Mononuclear cell (primary cell): ENCODE measurements around the gene ECE1. TPM values are rescaled to one million over a fixed set of nuclear protein-coding genes. Genes with fewer than 3 reads are reported as not detected.
"Not testable (repeated sequence)": the region's sequence is repeated elsewhere in the genome, so short reads cannot be mapped to it uniquely, and the experiment has no call there.

Source experiments
- H3K27me3 ChIP-seq: 2 replicates; pipeline ENCODE4 v1.6.0; 2011; ENCODE audit warnings: low read length, control low read depth; ENCODE audit not compliant: insufficient read depth
- H3K4me1 ChIP-seq: 2 replicates; pipeline ENCODE4 v1.5.1; 2011; ENCODE audit warnings: mild to moderate bottlenecking, low read length, control low read depth; ENCODE audit not compliant: insufficient read depth
- H3K4me3 ChIP-seq: 2 replicates; pipeline ENCODE4 v1.5.1; 2011; ENCODE audit warnings: mild to moderate bottlenecking, low read length, moderate library complexity
- H3K9me3 ChIP-seq: 2 replicates; pipeline ENCODE4 v1.5.1; 2011; ENCODE audit warnings: low read depth, mild to moderate bottlenecking, control low read depth, low read length
- total RNA-seq: library from RNA; depleted of rRNA; stranded (reverse); fragments of >200 nt; gene quantifications from one replicate; pipeline ENCODE4 v1.2.3, GENCODE V29; 2012

Gene ECE1
- total RNA-seq, 1 donor, result 72.4 TPM

DNA sequence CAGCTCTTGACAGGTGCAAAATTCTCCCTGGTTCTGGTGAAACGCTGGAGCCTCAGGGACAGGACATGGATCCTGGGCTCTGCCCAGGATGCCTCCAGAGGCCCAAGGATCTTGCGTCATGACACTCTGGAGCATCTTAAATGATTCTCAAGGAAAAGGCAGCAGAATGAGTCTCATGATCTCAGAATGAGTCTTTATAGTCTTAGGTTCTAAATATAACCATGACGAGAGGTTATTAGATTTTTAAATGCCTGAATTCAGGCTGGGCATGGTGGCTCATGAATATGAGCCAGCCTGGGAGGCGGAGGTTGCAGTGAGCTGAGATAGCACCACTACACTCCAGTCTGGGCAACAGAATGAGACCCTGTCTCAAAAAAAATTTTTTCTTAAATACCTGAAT lies 55.5 kb downstream of the ECE1 start:
- Histone ChIP-seq H3K9me3 (no peaks in the 10 kb centered on the region), H3K4me1 (no peaks in the 10 kb centered on the region), H3K27me3 (no peaks in the 10 kb centered on the region), H3K4me3 (no peak overlapping the region)

DNA sequence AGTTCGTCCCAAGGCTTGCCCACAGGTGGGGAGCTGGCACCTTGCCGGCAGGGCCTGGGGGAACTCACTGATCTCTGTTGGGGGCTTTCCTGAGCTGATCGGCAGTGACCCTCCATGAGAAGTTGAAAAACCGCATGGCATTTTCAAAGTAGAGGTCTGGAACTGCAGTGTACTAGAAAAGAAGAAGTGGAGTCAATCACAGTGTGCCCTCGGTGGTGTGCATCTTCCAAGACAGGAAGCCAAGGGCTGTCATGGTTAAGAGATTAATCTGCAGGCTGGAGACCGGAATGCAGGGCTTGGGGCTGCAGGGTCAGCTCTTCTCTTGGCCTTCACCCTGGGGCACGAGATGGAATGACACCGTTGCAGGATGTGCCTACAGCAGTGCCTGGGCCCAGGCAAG lies 56.8 kb downstream of the ECE1 start:
- Histone ChIP-seq H3K4me3 (no peak overlapping the region), H3K4me1 (no peaks in the 10 kb centered on the region), H3K27me3 (no peaks in the 10 kb centered on the region), H3K9me3 (no peaks in the 10 kb centered on the region)

DNA sequence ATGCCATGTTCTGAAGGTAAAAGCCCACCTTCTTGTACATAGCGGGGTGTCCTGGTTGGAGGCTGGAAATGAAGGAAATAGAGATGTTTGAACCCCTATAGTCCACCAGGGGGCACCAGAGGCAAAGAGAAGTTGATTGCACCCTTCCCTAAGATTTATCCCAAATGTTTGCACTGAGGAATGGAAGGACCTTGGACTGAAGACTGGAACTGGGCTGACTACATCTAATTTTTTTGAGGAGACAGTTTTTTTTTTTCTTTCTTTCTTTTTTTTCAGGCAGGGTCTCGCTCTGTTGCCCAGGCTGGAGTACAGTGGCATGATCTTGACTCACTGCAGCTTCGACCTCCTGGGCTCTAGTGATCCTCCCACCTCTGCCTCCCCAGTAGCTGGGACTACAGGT lies 58.2 kb downstream of the ECE1 start:
- Histone ChIP-seq H3K4me1 (no peaks in the 10 kb centered on the region), H3K27me3 (no peaks in the 10 kb centered on the region), H3K9me3 (no peaks in the 10 kb centered on the region), H3K4me3 (no peak overlapping the region)

GRCh38 chr1:21229246-21230000 lies 60.8 kb downstream of the ECE1 start:
- Histone ChIP-seq H3K4me1 (no peaks in the 10 kb centered on the region), H3K9me3 (no peaks in the 10 kb centered on the region), H3K27me3 (no peaks in the 10 kb centered on the region), H3K4me3 (no peak overlapping the region)

DNA sequence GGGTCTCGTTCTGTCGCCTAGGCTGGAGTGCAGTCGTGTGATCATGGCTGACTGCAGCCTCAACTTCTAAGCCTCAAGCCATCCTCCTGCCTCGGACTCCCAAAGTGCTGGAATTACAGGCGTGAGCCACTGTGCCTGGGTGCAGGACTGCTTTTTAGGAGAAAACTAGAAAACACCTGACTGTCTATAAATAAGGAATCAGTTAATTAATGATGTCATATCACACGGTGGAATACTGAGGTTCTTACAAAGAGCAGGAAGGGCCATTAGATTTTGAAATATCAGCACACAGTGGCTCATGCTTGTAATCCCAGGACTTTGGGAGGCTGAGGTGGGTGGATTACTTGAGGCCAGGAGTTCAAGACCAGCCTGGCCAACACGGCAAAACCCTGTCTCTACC lies 62.0 kb downstream of the ECE1 start:
- not testable (repeated sequence) for H3K4me3 ChIP-seq, H3K9me3 ChIP-seq, H3K27me3 ChIP-seq, H3K4me1 ChIP-seq

DNA sequence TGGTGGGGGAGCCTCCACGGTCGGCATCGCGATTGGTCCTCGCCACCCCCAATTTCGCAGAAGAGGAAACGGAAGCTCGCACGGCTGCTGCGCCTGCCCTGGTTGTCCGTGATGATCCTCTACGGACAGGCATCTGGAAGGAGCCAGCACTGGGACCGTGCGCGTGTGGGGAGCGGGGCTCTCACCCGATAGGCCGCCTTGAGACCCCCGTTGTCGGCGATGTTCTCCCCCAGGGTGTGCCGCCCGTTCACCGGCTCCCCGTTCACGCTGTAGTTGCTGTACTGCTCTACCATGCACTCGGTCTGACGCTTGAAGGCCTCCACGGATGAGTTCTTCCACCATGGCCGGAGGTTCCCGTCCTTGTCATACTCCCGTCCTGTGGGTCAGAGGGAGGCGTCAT lies 65.2 kb downstream of the ECE1 start:
- no peaks in the 10 kb centered on the region for H3K4me1 ChIP-seq
- H3K9me3 ChIP-seq, result no peaks in the 10 kb centered on the region
- H3K27me3 ChIP-seq, result no peaks in the 10 kb centered on the region
- no peak overlapping the region for H3K4me3 ChIP-seq

DNA sequence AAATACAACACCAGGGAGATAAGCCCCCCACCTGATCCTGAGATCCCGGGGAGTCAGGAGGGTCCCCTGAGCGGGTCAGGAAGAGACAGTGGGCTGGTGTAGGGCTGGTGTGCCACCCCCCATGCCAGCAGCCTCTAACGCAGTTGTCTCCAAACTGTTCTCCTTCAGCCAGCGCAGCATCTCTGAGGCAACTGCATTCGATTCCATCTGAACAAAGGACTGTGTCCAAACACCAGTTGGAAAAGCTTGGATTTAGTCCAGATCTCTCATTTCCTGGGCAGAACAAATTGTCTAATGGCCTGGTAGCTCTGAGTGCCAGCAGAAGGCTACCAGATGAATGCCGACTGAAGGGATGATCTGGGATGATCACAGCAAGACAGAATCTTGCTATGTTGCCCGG lies 69.4 kb downstream of the ECE1 start:
- Histone ChIP-seq H3K27me3 (no peaks in the 10 kb centered on the region), H3K9me3 (no peaks in the 10 kb centered on the region), H3K4me1 (no peaks in the 10 kb centered on the region), H3K4me3 (no peak overlapping the region)

GRCh38 chr1:21219674-21220073 lies 70.6 kb downstream of the ECE1 start:
- Histone ChIP-seq H3K4me1 (no peaks in the 10 kb centered on the region), H3K4me3 (no peak overlapping the region), H3K9me3 (no peaks in the 10 kb centered on the region), H3K27me3 (no peaks in the 10 kb centered on the region)

DNA sequence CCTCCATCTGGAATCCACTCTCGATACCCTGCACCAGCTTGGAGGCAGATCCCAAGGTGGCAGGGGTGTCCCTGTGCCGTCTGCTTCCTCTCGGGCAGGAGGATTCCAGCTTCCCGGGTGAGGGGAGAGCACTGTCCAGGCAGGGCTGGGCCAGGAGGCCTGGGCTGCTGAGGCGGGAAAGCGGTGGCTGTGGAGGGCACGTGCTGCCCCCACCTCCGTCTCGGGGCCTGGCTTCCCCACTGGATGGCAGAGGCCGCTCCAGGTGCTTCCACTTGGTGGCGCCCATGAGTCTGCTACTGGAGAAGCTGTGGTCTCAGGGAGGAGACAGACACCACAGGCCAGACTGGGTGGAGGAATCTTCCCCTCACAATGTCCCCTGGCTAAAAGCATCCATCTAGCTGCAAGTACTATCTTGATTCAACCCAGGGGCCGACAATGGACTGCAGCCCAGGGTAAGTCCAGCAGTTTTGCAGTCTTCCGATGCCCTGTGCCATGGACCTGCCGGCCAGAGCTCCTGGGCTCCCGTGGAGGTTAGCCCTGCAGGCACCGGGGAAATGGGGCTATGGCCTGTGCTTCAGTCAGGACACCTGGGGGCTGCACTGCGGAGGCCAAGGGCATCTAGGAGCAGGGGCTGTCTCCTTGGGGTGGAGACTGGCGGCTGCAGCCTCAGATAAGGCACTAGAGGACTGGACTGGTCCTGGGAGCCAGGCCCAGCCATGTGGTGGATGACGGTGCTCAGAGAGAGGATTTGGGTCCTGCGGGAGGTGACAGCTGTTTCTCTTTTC lies 72.3 kb downstream of the ECE1 start:
- Histone ChIP-seq H3K27me3 (no peaks in the 10 kb centered on the region), H3K4me1 (no peaks in the 10 kb centered on the region), H3K4me3 (no peak overlapping the region), H3K9me3 (no peaks in the 10 kb centered on the region)

GRCh38 chr1:21216835-21217811 lies 73.1 kb downstream of the ECE1 start:
- no peak overlapping the region for H3K4me3 ChIP-seq
- no peaks in the 10 kb centered on the region for H3K4me1 ChIP-seq
- H3K27me3 ChIP-seq, result no peaks in the 10 kb centered on the region
- no peaks in the 10 kb centered on the region for H3K9me3 ChIP-seq

DNA sequence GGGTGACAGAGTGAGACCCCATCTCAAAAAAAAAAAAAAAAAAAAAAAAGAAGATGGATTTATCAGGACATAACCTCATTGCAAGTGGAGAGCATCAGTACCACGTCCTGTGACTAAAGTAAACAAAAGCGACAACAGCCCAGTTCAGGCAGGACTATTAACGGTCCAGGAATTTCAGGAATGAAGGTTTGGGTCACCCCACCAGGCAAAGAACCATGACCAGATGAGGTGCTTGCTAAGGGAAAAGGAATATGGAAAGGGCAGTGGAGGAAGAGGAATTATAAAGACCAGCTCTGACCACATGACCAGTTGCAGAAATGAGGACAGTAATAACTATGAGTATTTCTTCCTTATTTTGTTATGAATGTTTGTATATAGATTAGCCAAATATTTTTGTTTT lies 78.1 kb downstream of the ECE1 start:
- Histone ChIP-seq H3K9me3 (no peaks in the 10 kb centered on the region), H3K4me3 (no peak overlapping the region), H3K27me3 (no peaks in the 10 kb centered on the region), H3K4me1 (no peaks in the 10 kb centered on the region)

GRCh38 chr1:21208137-21208700 lies 82.0 kb downstream of the ECE1 start:
- not testable (repeated sequence) for H3K27me3 ChIP-seq, H3K4me3 ChIP-seq, H3K4me1 ChIP-seq, H3K9me3 ChIP-seq

- H3K27me3 ChIP-seq, result no peaks in the 10 kb centered on the region
- H3K9me3 ChIP-seq, result no peaks in the 10 kb centered on the region
- H3K4me1 ChIP-seq, result no peaks in the 10 kb centered on the region
- H3K4me3 ChIP-seq, result no peak overlapping the region
These were observed 84.1 kb downstream of the ECE1 start for GRCh38 chr1:21206117-21206516.

- H3K4me3 ChIP-seq, result no peak overlapping the region
- H3K9me3 ChIP-seq, result no peaks in the 10 kb centered on the region
- no peaks in the 10 kb centered on the region for H3K27me3 ChIP-seq
- H3K4me1 ChIP-seq, result no peaks in the 10 kb centered on the region
These were observed 84.8 kb downstream of the ECE1 start for GRCh38 chr1:21205416-21205815.

GRCh38 chr1:21201650-21202049 lies 88.6 kb downstream of the ECE1 start:
- Histone ChIP-seq H3K4me3 (no peak overlapping the region), H3K4me1 (no peaks in the 10 kb centered on the region), H3K27me3 (no peaks in the 10 kb centered on the region), H3K9me3 (no peaks in the 10 kb centered on the region)
